GM23338 (cell line): ENCODE results near the gene CCDC60. TPM values are rescaled to one million over a fixed set of nuclear protein-coding genes. Genes with fewer than 3 reads are reported as not detected.

Experiments
- ATAC-seq: fragments of 200-7000 bp; cut with Tn5 transposase; 3 replicates; pipeline ENCODE4 v1.9.1; 2020
- DNase-seq: peaks from one replicate; pipeline ENCODE4 v3.0.0-alpha.2; 2015; ENCODE audit warnings: low spot score
- H2AFZ ChIP-seq: fragments of 200-600 bp; sonication (generic); 2 replicates; pipeline ENCODE4 v1.8.0; 2016; ENCODE audit warnings: antibody characterized with exemption, mild to moderate bottlenecking, moderate library complexity
- H3F3A ChIP-seq: fragments of 200-600 bp; sonication (generic); replicated peaks from 2 replicates; pipeline ENCODE4 v1.8.0; 2017; ENCODE audit warnings: antibody characterized with exemption, mixed run types, low read depth
- H3K27ac ChIP-seq: fragments of 200-600 bp; sonication (generic); 2 replicates; pipeline ENCODE4 v1.6.1; 2016; ENCODE audit warnings: low read depth
- H3K27me3 ChIP-seq: fragments of 200-600 bp; sonication (generic); 2 replicates; pipeline ENCODE4 v1.8.0; 2016; ENCODE audit warnings: mild to moderate bottlenecking, mixed run types, moderate library complexity; ENCODE audit not compliant: insufficient read depth
- H3K36me3 ChIP-seq: fragments of 200-600 bp; sonication (generic); 2 replicates; pipeline ENCODE4 v1.8.0; 2016; ENCODE audit warnings: mild to moderate bottlenecking; ENCODE audit not compliant: insufficient read depth
- H3K4me1 ChIP-seq: fragments of 200-600 bp; sonication (generic); 2 replicates; pipeline ENCODE4 v1.8.0; 2016; ENCODE audit warnings: mild to moderate bottlenecking, moderate library complexity; ENCODE audit not compliant: insufficient read depth
- H3K4me2 ChIP-seq: fragments of 200-600 bp; sonication (generic); 2 replicates; pipeline ENCODE4 v1.7.1; 2017; ENCODE audit warnings: mixed run types
- H3K4me3 ChIP-seq: fragments of 200-600 bp; sonication (generic); 2 replicates; pipeline ENCODE4 v1.6.1; 2016; ENCODE audit warnings: mixed run types
- H3K79me2 ChIP-seq: fragments of 200-600 bp; sonication (generic); replicated peaks from 2 replicates; pipeline ENCODE4 v1.8.0; 2017; ENCODE audit warnings: mild to moderate bottlenecking; ENCODE audit not compliant: insufficient read depth
- H3K9me2 ChIP-seq: fragments of 200-600 bp; sonication (generic); 2 replicates; pipeline ENCODE4 v1.8.0; 2017; ENCODE audit not compliant: insufficient read depth
- H4K20me1 ChIP-seq: fragments of 200-600 bp; sonication (generic); replicated peaks from 2 replicates; pipeline ENCODE4 v1.8.0; 2017; ENCODE audit warnings: mild to moderate bottlenecking; ENCODE audit not compliant: insufficient read depth
- H3K27ac Mint-ChIP-seq: 2 replicates; pipeline ENCODE4 v1.8.0; 2020; ENCODE audit warnings: inconsistent platforms, mild to moderate bottlenecking, moderate library complexity, mixed read lengths
- H3K27me3 Mint-ChIP-seq: 3 replicates; pipeline ENCODE4 v1.8.0; 2022; ENCODE audit warnings: low read depth, mild to moderate bottlenecking, moderate library complexity, mixed read lengths, inconsistent platforms; ENCODE audit not compliant: insufficient read depth, poor library complexity
- H3K36me3 Mint-ChIP-seq: 3 replicates; pipeline ENCODE4 v1.8.0; 2021; ENCODE audit warnings: low read depth, mild to moderate bottlenecking, inconsistent platforms, moderate library complexity, mixed read lengths
- H3K4me1 Mint-ChIP-seq: 3 replicates; pipeline ENCODE4 v1.8.0; 2020; ENCODE audit warnings: mild to moderate bottlenecking, inconsistent platforms, mixed read lengths
- H3K4me3 Mint-ChIP-seq: 3 replicates; pipeline ENCODE4 v1.8.0; 2021; ENCODE audit warnings: moderate library complexity, mild to moderate bottlenecking, inconsistent platforms, mixed read lengths
- H3K9me3 Mint-ChIP-seq: 3 replicates; pipeline ENCODE4 v1.8.0; 2020; ENCODE audit warnings: moderate library complexity, mild to moderate bottlenecking, inconsistent platforms, mixed read lengths
- CREB1 ChIP-seq: fragments of 250-450 bp; sonication (Bioruptor Pico); IDR thresholded peaks from 2 replicates; pipeline ENCODE4 v1.5.0; 2020; ENCODE audit warnings: low read depth, mild to moderate bottlenecking, moderate library complexity
- CTCF ChIP-seq, 2 experiments: fragments of 200-600 bp in 1 of 2; sonication (generic) in 1 of 2; conservative IDR thresholded peaks; 2 replicates each; pipeline versions ENCODE4 v1.5.1 to v1.6.1; 2016 to 2017; ENCODE audit warnings: antibody characterized with exemption in 2 of 2, low read depth in 2 of 2, mild to moderate bottlenecking in 2 of 2, moderate library complexity in 1 of 2
- ETS1 ChIP-seq: IDR thresholded peaks from 2 replicates; pipeline ENCODE4 v1.6.1; 2016; ENCODE audit warnings: antibody characterized with exemption
- EZH2 ChIP-seq: fragments of 200-600 bp; sonication (generic); IDR thresholded peaks from one replicate; pipeline ENCODE4 v1.8.0; 2017; ENCODE audit warnings: antibody characterized with exemption, mild to moderate bottlenecking, low read depth; ENCODE audit not compliant: unreplicated experiment
- EZH2phosphoT487 ChIP-seq: fragments of 200-600 bp; sonication (generic); IDR thresholded peaks from one replicate; pipeline ENCODE4 v1.8.1; 2018; ENCODE audit warnings: antibody characterized with exemption; ENCODE audit not compliant: unreplicated experiment
- JUNB ChIP-seq: IDR thresholded peaks from one replicate; pipeline ENCODE4 v1.6.1; 2016; ENCODE audit warnings: antibody characterized with exemption; ENCODE audit not compliant: unreplicated experiment
- NANOG ChIP-seq: IDR thresholded peaks from 2 replicates; pipeline ENCODE4 v1.6.1; 2016; ENCODE audit warnings: antibody characterized with exemption, borderline replicate concordance
- POLR2AphosphoS5 ChIP-seq: IDR thresholded peaks from 2 replicates; pipeline ENCODE4 v1.6.1; 2016; ENCODE audit warnings: antibody characterized with exemption, low read depth
- REST ChIP-seq: IDR thresholded peaks from one replicate; pipeline ENCODE4 v1.6.1; 2018; ENCODE audit warnings: antibody characterized with exemption; ENCODE audit not compliant: unreplicated experiment
- ZNF114 ChIP-seq: fragments of 250-450 bp; sonication (Bioruptor Pico); IDR thresholded peaks from 2 replicates; pipeline ENCODE4 v1.5.0; 2020; ENCODE audit warnings: mild to moderate bottlenecking, moderate library complexity
- ZNF331 ChIP-seq: fragments of 250-450 bp; sonication (Bioruptor Pico); IDR thresholded peaks from 2 replicates; pipeline ENCODE4 v1.5.0; 2020; ENCODE audit warnings: low read depth, mild to moderate bottlenecking, moderate library complexity
- ZNF462 ChIP-seq: fragments of 250-450 bp; sonication (Bioruptor Pico); IDR thresholded peaks from 2 replicates; pipeline ENCODE4 v1.5.0; 2020; ENCODE audit warnings: mild to moderate bottlenecking, moderate library complexity
- polyA plus RNA-seq: library from polyadenylated mRNA; unstranded; fragments of >200 nt; fragmentation: Nextera tagmentation; extraction: Ambion mirVana; gene quantifications from 2 replicates; pipeline ENCODE4 v1.2.1, GENCODE V29; 2016
- total RNA-seq: library from RNA; depleted of rRNA; stranded (reverse); fragments of >200 nt; shearing (Covaris generic); gene quantifications from 2 replicates; pipeline ENCODE4 v1.2.3, GENCODE V29; 2014

CCDC60 gene
- total and polyA plus RNA-seq, 2 experiments from 2014 or later: 0.53 TPM; not detected in 1

- ATAC-seq: peak; percentile 84
- DNase-seq: peak; percentile 21
Observed at GRCh38 chr12:119486599-119487154, 152.1 kb downstream of the CCDC60 start.

More at GRCh38 chr12:119486599-119487154, 152.1 kb downstream of the CCDC60 start:
- Mint-ChIP-seq H3K4me1 (peaks cover 12% of the 10 kb centered on the region), H3K27me3 (peaks cover 2% of the 10 kb centered on the region), H3K27ac (no peak overlapping the region), H3K36me3 (no peaks in the 10 kb centered on the region), H3K9me3 (peaks cover 6% of the 10 kb centered on the region), H3K4me3 (no peak overlapping the region)
- no peak overlapping the region for H3K4me3 ChIP-seq
- no peaks in the 10 kb centered on the region for H3K36me3 ChIP-seq
- 0 out of 2 replicates have a peak, but pooled peaks cover 3% of the 10 kb centered on the region for H3K4me1 ChIP-seq
- no peaks in the 10 kb centered on the region for H4K20me1 ChIP-seq
- peak overlapping the region; percentile 72; the same call in 1 of the 2 replicates for H2AFZ ChIP-seq
- H3K79me2 ChIP-seq: no peaks in the 10 kb centered on the region
- no peaks in the 10 kb centered on the region for H3K9me2 ChIP-seq
- H3K4me2 ChIP-seq: no peak overlapping the region
- H3K27me3 ChIP-seq: no peaks in the 10 kb centered on the region
- no peak overlapping the region for H3K27ac ChIP-seq
- TF ChIP-seq ZNF114 (CRISPR knock-in tag) (no peak), CTCF (conservative IDR thresholded peaks at IDR 0.05; ENCODE audit: low read depth in 2 of 2) (no peak), REST (no peak), EZH2phosphoT487 (no peak), NANOG (no peak), ETS1 (no peak), ZNF331 (no peak), CREB1 (no peak), JUNB (no peak), ZNF462 (CRISPR knock-in tag) (no peak), POLR2AphosphoS5 (no peak), EZH2 (no peak)
- H3F3A ChIP-seq: no peaks in the 10 kb centered on the region
